ENCODE results near the gene SLC30A4.

DNA sequence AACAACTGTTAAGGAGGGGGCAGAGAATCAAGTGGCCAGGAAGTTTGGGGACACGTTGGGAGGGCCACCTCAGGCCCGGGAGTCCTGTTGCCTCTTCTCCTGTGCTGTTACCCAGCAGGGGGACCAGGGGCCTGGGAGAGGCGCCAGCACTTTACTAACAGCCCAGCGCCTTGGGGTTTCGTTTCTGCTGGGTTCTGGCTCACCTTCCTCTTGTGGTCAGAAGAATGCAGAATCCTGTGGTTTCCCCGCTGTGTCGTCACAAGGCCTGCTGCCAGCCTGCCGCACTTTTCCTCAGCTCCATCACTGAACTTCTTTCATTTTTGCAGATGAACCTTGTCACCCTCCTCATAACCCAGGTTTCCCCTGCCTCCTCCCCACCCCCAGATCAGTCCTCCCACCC lies 67.7 kb downstream of the SLC30A4 start:
- TF ChIP-seq, protein P1, sequence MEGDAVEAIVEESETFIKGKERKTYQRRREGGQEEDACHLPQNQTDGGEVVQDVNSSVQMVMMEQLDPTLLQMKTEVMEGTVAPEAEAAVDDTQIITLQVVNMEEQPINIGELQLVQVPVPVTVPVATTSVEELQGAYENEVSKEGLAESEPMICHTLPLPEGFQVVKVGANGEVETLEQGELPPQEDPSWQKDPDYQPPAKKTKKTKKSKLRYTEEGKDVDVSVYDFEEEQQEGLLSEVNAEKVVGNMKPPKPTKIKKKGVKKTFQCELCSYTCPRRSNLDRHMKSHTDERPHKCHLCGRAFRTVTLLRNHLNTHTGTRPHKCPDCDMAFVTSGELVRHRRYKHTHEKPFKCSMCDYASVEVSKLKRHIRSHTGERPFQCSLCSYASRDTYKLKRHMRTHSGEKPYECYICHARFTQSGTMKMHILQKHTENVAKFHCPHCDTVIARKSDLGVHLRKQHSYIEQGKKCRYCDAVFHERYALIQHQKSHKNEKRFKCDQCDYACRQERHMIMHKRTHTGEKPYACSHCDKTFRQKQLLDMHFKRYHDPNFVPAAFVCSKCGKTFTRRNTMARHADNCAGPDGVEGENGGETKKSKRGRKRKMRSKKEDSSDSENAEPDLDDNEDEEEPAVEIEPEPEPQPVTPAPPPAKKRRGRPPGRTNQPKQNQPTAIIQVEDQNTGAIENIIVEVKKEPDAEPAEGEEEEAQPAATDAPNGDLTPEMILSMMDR (IDR thresholded peaks at IDR 0.05): no peak
- TF ChIP-seq POLR2A (IDR thresholded peaks at IDR 0.05): no peak

Data from uterus (tissue), 2 donors.